Activated gamma-delta T cell (primary cell): ENCODE measurements around the gene LIN37.
"Not testable (repeated sequence)": the region's sequence is repeated elsewhere in the genome, so short reads cannot be mapped to it uniquely, and the experiment has no call there.

ENCODE experiments used
- DNase-seq: peaks from one replicate; lab custom pipeline; 2025; lab: John Stamatoyannopoulos, UW

The LIN37 gene

GRCh38 chr19:35789978-35790944, 41.9 kb downstream of the LIN37 start:
- DNase-seq = no peak

- no peak for DNase-seq
Measured at GRCh38 chr19:35790981-35791813, 42.8 kb downstream of the LIN37 start.

GRCh38 chr19:35791814-35792279, 43.5 kb downstream of the LIN37 start:
- DNase-seq = no peak

- no peak for DNase-seq
Measured at GRCh38 chr19:35792312-35792711, 43.9 kb downstream of the LIN37 start.

GRCh38 chr19:35792888-35793287, 44.5 kb downstream of the LIN37 start:
- DNase-seq = no peak

- DNase-seq = no peak
Measured at GRCh38 chr19:35793381-35794165, 45.2 kb downstream of the LIN37 start.

GRCh38 chr19:35795564-35795963, 47.2 kb downstream of the LIN37 start:
- not testable (repeated sequence) for DNase-seq

GRCh38 chr19:35796645-35797542, 48.5 kb downstream of the LIN37 start:
- DNase-seq = no peak

GRCh38 chr19:35797663-35798062, 49.3 kb downstream of the LIN37 start:
- DNase-seq = no peak

GRCh38 chr19:35801828-35802227, 53.5 kb downstream of the LIN37 start:
- no peak for DNase-seq
